ENCODE results near the gene CREBBP.

The CREBBP gene

DNA sequence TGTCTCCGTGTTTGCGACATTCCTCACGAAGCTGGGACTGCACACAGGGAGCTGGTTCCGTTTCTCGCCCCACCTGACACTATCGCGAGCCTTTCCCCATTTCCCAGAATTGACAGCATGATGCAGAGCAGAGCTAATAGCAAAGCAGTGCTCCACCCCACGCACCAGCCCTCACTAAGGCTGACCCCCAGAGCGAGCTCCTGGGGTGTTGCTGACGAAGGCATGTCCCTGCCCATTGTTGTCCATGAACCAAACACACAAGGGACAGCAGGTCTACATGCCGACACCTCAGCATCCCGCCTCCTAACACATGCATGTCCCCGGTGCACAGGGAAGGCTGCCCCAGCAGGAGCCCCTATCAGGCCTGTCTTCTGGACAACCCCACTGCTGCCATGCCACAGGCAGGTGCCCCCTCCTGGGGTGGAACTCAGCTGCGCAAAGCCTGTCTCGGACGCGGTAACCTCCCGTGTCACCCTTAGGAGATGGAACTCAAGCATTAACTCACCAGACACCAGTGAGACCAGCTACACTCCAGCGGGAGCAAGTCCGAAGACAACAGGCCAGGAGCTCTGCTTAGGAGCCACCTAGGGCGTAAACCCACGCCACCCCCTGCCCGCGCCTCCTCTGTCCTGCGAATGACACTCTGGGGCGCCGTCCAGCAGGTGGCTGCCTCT lies 146.3 kb downstream of the CREBBP start:
- Histone ChIP-seq H3K36me3 (ENCODE audit: control insufficient read depth, insufficient read depth, low read length) (peaks cover 48% of the 10 kb centered on the region), H3K27me3 (replicated peaks; ENCODE audit: control insufficient read depth, insufficient read depth, low read length) (no peaks in the 10 kb centered on the region), H3K4me3 (replicated peaks; ENCODE audit: low read depth, low read length) (no peak overlapping the region)
- TF ChIP-seq, protein P1, sequence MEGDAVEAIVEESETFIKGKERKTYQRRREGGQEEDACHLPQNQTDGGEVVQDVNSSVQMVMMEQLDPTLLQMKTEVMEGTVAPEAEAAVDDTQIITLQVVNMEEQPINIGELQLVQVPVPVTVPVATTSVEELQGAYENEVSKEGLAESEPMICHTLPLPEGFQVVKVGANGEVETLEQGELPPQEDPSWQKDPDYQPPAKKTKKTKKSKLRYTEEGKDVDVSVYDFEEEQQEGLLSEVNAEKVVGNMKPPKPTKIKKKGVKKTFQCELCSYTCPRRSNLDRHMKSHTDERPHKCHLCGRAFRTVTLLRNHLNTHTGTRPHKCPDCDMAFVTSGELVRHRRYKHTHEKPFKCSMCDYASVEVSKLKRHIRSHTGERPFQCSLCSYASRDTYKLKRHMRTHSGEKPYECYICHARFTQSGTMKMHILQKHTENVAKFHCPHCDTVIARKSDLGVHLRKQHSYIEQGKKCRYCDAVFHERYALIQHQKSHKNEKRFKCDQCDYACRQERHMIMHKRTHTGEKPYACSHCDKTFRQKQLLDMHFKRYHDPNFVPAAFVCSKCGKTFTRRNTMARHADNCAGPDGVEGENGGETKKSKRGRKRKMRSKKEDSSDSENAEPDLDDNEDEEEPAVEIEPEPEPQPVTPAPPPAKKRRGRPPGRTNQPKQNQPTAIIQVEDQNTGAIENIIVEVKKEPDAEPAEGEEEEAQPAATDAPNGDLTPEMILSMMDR (IDR thresholded peaks at IDR 0.05; ENCODE audit: insufficient read depth, low read length, poor library complexity, severe bottlenecking), result no peak
- no peak for DNase-seq (ENCODE audit: extremely low read depth, insufficient read length)

DNA sequence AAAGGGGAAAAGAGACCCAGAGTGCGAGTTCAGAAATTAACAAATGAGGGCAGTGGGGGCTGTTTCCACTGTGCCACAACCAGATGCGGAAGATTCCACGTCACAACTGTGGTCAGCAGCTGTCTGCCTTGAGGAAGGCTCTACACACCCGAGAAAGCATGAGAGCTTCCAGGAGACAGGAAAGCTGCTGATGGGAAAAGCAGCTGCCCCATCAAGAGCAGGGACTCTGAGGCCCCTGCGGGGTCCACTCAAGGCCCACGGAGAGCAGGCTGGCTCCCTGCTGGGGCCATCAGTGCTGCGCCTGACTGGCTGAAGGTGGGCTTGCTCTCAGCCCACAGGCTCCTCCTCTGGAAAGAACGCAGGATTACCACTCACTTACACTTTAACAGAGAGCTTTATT lies 148.3 kb downstream of the CREBBP start:
- Histone ChIP-seq H3K27me3 (replicated peaks; ENCODE audit: control insufficient read depth, insufficient read depth, low read length) (no peaks in the 10 kb centered on the region), H3K36me3 (ENCODE audit: control insufficient read depth, insufficient read depth, low read length) (peaks cover 58% of the 10 kb centered on the region), H3K4me3 (replicated peaks; ENCODE audit: low read depth, low read length) (no peak overlapping the region)
- no peak for DNase-seq (ENCODE audit: extremely low read depth, insufficient read length)
- TF ChIP-seq, protein P1 (IDR thresholded peaks at IDR 0.05; ENCODE audit: insufficient read depth, low read length, poor library complexity, severe bottlenecking), result no peak

DNA sequence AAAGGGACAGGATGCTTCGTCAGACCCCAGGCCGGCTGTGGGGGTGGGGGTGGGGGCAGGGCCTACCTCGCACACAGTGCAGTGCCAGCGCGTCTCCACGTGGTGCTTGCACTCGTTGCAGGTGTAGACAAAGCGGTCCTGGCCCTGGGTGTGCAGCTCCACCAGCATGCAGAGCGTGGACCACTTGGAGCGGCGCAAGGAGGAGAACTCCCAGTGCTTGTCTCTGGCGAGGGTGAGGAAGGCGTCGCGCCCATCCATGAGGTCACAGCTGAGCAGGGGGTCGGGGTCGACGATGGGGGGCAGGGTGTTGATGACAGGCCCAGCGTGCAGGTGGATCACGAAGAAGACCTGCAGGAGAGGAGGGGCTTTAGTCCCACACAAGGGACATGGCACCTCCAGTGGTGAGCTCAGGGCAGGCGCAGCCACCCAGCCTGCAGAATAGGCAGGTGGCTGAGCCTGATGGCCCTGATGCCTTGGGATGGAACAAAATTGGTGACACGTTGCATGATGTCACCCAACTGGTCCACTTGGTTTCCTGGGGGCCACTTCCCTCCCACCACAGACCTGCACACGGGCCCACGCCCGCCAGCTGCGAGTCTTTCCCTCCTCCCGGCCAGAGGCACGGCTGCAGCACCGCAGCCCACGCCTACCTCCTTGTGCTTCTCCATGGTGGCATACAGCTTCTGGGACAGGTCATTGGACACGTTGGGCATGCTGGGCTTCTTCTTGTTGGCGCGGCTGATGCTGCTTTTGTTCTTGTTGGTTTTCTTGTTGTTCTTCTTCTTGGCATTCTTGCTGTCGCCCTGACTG lies 149.2 kb downstream of the CREBBP start:
- H3K36me3 ChIP-seq (ENCODE audit: control insufficient read depth, insufficient read depth, low read length), result peaks cover 54% of the 10 kb centered on the region
- DNase-seq (ENCODE audit: extremely low read depth, insufficient read length), result no peak
- H3K4me3 ChIP-seq (replicated peaks; ENCODE audit: low read depth, low read length), result no peak overlapping the region
- TF ChIP-seq, protein P1 (IDR thresholded peaks at IDR 0.05; ENCODE audit: insufficient read depth, low read length, poor library complexity, severe bottlenecking), result no peak
- no peaks in the 10 kb centered on the region for H3K27me3 ChIP-seq (replicated peaks; ENCODE audit: control insufficient read depth, insufficient read depth, low read length)

DNA sequence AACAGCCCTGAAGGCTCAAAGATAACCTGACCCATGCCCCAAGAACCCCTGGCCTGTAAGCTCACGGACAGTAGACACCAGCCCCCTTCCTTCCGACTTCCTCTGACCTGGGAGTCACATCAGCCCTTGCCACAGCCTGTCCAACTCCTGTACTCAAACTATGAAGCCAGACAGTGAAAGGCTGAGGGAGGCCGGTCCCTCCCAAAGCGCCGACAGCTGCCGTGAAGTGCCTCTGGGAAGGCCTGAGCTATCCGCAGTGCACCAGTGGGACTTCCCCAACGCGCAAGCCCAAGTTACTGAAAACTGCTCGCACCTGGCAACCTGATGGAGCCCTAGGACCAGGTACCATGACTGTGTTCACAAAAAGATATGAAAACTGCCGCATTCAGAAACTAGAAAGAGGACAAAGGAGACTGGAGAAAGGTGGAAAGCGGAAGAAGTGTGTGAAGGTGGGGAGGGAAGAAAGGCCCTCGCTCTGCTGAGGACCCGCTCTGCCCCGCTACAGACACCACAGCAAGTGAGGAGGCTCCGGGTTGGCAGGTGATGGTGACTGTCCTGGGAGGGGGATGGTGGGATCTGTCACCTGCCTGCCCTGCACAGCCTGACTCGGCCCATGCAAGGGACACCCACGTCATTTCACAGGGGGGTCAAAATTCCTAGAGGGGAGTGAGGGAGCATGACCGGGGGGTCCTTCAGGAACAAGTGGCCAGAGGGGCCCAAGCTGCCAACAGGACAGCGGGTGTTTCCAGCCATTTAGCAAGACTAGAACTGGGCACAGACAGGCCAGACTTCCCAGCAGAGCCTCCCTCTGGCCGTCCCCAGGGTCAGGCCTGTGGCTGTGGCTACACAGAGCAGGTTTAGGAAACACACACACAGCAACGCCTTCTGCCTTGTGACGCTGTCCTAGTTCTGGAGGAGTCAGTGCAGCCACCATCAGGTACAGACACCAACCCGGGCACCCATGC lies 150.1 kb downstream of the CREBBP start:
- TF ChIP-seq, protein P1 (IDR thresholded peaks at IDR 0.05; ENCODE audit: insufficient read depth, low read length, poor library complexity, severe bottlenecking), result no peak
- no peak overlapping the region for H3K4me3 ChIP-seq (replicated peaks; ENCODE audit: low read depth, low read length)
- no peak for DNase-seq (ENCODE audit: extremely low read depth, insufficient read length)
- H3K36me3 ChIP-seq (ENCODE audit: control insufficient read depth, insufficient read depth, low read length), result peaks cover 46% of the 10 kb centered on the region
- H3K27me3 ChIP-seq (replicated peaks; ENCODE audit: control insufficient read depth, insufficient read depth, low read length), result no peaks in the 10 kb centered on the region

DNA sequence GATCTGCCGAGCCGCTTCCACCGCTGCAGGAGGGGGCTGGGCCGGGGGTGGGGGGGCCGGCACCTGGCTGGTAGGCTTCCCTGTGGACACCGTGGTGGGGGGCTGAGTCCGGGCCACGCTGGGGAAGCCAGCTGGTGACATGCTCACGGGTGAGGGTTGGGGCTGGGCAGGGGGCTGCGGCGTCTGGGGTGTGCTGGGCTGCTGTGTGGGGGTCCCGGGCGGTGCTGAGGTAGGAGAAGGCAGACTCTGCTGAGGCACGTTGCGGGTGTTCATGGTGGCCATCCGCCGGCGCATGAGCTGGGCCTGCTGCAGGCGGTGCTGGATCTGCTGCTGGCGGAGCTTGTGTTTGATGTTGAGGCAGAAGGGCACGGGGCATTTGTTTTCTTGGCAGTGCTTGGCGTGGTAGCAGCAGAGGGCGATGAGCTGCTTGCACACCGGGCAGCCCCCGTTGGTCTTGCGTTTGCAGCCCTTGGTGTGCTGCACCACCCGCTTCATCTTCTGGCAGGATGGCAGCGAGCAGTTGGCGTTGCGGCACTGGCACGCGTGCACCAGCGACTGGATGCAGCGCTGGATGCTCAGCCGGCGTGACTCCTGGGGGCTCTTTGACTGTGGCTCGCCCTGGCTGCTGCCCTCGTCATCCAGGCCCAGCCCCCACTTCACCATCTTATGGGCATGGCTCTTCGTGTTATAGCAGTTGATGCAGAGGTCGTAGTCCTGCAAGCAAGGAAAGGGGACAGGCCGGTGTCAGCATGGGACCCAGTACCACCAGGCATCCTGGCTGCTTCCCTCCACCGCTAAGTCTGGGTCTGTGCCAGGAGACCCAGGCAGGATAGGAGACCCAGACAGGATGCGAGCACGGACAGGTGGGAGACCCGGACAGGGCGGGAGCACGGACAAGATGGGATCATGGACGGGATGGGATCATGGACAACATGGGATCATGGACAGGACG lies 151.1 kb downstream of the CREBBP start:
- Histone ChIP-seq H3K4me3 (replicated peaks; ENCODE audit: low read depth, low read length) (no peak overlapping the region), H3K27me3 (replicated peaks; ENCODE audit: control insufficient read depth, insufficient read depth, low read length) (no peaks in the 10 kb centered on the region), H3K36me3 (ENCODE audit: control insufficient read depth, insufficient read depth, low read length) (peaks cover 44% of the 10 kb centered on the region)
- DNase-seq (ENCODE audit: extremely low read depth, insufficient read length), result no peak
- TF ChIP-seq, protein P1 (IDR thresholded peaks at IDR 0.05; ENCODE audit: insufficient read depth, low read length, poor library complexity, severe bottlenecking), result no peak

Data from GM06990 (cell line).